K562 (cell line): ENCODE measurements around the gene ARL14. TPM values are rescaled to one million over a fixed set of nuclear protein-coding genes. Genes with fewer than 3 reads are reported as not detected.

Source experiments
- ATAC-seq: fragments of 200-7000 bp; cut with Tn5 transposase; 3 replicates; pipeline ENCODE4 v1.9.1; 2020; ENCODE audit warnings: moderate library complexity
- BruUV-seq: library from RNA; stranded (reverse); fragments of 400-500 nt; replicated peaks from 2 replicates; lab custom pipeline; 2021; lab: Mats Ljungman, UMichigan
- CTCF ChIA-PET: fragments of 300-600 bp; formaldehyde crosslinking; extraction: SDS; loops from one replicate; lab custom pipeline; 2021; ENCODE audit warnings: low intra/inter-chr PET ratio; lab: Yijun Ruan, JAX
- POLR2A ChIA-PET: fragments of 300-600, 350-650 bp; sonication (Branson Sonifier 250); formaldehyde crosslinking; extraction: SDS; loops from one replicate; lab custom pipeline; 2021; ENCODE audit warnings: antibody characterized with exemption, inconsistent platforms; lab: Yijun Ruan, JAX
- DNase-seq, 4 experiments: peaks; one replicate each; pipeline versions ENCODE4 v3.0.0 to v3.0.0-alpha.2; 2011 to 2018; ENCODE audit warnings: low spot score in 3 of 4, mixed read lengths in 3 of 4; ENCODE audit errors: extremely low read depth in 1 of 4
- FAIRE-seq: peaks from 2 replicates; lab custom pipeline; 2011; peaks lifted over from hg19 to GRCh38; lab: Jason Lieb, UNC
- H2AFZ ChIP-seq: 2 replicates; pipeline ENCODE4 v1.6.0; 2011; ENCODE audit warnings: low read depth, low read length, control low read depth, inconsistent platforms
- H3K27ac ChIP-seq: fragments of 200-600 bp; 3 replicates; pipeline ENCODE4 v1.8.0; 2011; ENCODE audit warnings: low read depth, mild to moderate bottlenecking, control low read depth, inconsistent platforms, low read length, moderate library complexity, mixed read lengths; ENCODE audit errors: extremely low read depth
- H3K27me3 ChIP-seq, 2 experiments: fragments of 300-600 bp in 1 of 2; 2 replicates in 1 of 2; 3 replicates in 1 of 2; pipeline versions ENCODE4 v1.6.0 to v1.8.0; 2011; ENCODE audit warnings: inconsistent platforms in 2 of 2, low read length in 2 of 2, mild to moderate bottlenecking in 1 of 2, mixed read lengths in 1 of 2, moderate library complexity in 1 of 2; ENCODE audit not compliant: control insufficient read depth in 2 of 2, insufficient read depth in 2 of 2
- H3K36me3 ChIP-seq: fragments of 300-600 bp; 3 replicates; pipeline ENCODE4 v1.8.0; 2011; ENCODE audit warnings: mild to moderate bottlenecking, low read length, inconsistent platforms; ENCODE audit not compliant: control insufficient read depth, insufficient read depth
- H3K4me1 ChIP-seq, 2 experiments: fragments of 200-600 bp in 1 of 2; replicated peaks in 1 of 2; 2 replicates in 1 of 2; 3 replicates in 1 of 2; pipeline versions ENCODE4 v1.5.1 to v1.8.0; 2011; ENCODE audit warnings: inconsistent platforms in 2 of 2, low read length in 2 of 2, mild to moderate bottlenecking in 1 of 2, mixed read lengths in 1 of 2, moderate library complexity in 1 of 2; ENCODE audit not compliant: control insufficient read depth in 2 of 2, insufficient read depth in 2 of 2
- H3K4me2 ChIP-seq: 2 replicates; pipeline ENCODE4 v1.6.1; 2011; ENCODE audit warnings: low read length, control low read depth, inconsistent platforms, mixed read lengths; ENCODE audit not compliant: insufficient read depth
- H3K4me3 ChIP-seq: fragments of 200-600 bp; sonication (generic), shearing (Covaris generic); 2 replicates; pipeline ENCODE4 v1.5.1; 2016; ENCODE audit warnings: control low read depth, inconsistent platforms
- H3K79me2 ChIP-seq: fragments of 200-600 bp; 3 replicates; pipeline ENCODE4 v1.8.0; 2011; ENCODE audit warnings: low read length, inconsistent platforms; ENCODE audit not compliant: control insufficient read depth, insufficient read depth
- H3K9ac ChIP-seq, 2 experiments: 2 replicates each; pipeline versions ENCODE4 v1.6.0 to v1.6.1; 2011; ENCODE audit warnings: low read depth in 2 of 2, low read length in 2 of 2, control low read depth in 1 of 2, inconsistent platforms in 1 of 2, mild to moderate bottlenecking in 1 of 2, mixed read lengths in 1 of 2; ENCODE audit not compliant: insufficient read depth in 1 of 2
- H3K9me1 ChIP-seq: one replicate; pipeline ENCODE4 v1.6.0; 2011; ENCODE audit warnings: inconsistent platforms, mild to moderate bottlenecking, low read length, moderate library complexity; ENCODE audit not compliant: control insufficient read depth, insufficient read depth
- H3K9me3 ChIP-seq: replicated peaks from 2 replicates; pipeline ENCODE4 v1.5.1; 2011; ENCODE audit warnings: low read depth, low read length, inconsistent platforms; ENCODE audit not compliant: control insufficient read depth, insufficient read depth
- H4K20me1 ChIP-seq: replicated peaks from 2 replicates; pipeline ENCODE4 v1.6.1; 2011; ENCODE audit warnings: low read length, inconsistent platforms, mixed read lengths; ENCODE audit not compliant: control insufficient read depth, insufficient read depth
- CTCF ChIP-seq, 3 experiments: IDR thresholded peaks in 2 of 3; conservative IDR thresholded peaks in 1 of 3; 2 replicates each; pipeline ENCODE4 v1.5.1; 2011 to 2012; ENCODE audit warnings: low read length in 3 of 3, mild to moderate bottlenecking in 3 of 3, control low read depth in 2 of 3, improper control_type of control experiment in 1 of 3, inconsistent platforms in 1 of 3, low read depth in 1 of 3, mixed read lengths in 1 of 3, moderate library complexity in 1 of 3; ENCODE audit not compliant: insufficient read depth in 2 of 3
- HDAC3 ChIP-seq: fragments of 450-650 bp; IDR thresholded peaks from 2 replicates; pipeline ENCODE4 v1.6.1; 2018; ENCODE audit warnings: borderline replicate concordance, mild to moderate bottlenecking, moderate library complexity; ENCODE audit not compliant: partially characterized antibody
- IRF2 ChIP-seq: sonication (generic); formaldehyde crosslinking; IDR thresholded peaks from 2 replicates; pipeline ENCODE4 v1.8.1; 2022; ENCODE audit warnings: mild to moderate bottlenecking, missing genetic modification reagents
- MIER1 ChIP-seq: fragments of 450-650 bp; IDR thresholded peaks from 2 replicates; pipeline ENCODE4 v1.6.1; 2016; ENCODE audit warnings: antibody characterized with exemption, mild to moderate bottlenecking, low read depth
- NFE2 ChIP-seq: IDR thresholded peaks from 2 replicates; pipeline ENCODE4 v1.6.1; 2014; ENCODE audit warnings: antibody characterized with exemption, low read depth
- RAD21 ChIP-seq, 2 experiments: fragments of 250-450 bp in 1 of 2; fragments of 450-650 bp in 1 of 2; sonication (Bioruptor Pico) in 1 of 2; formaldehyde crosslinking in 1 of 2; IDR thresholded peaks in 1 of 2; conservative IDR thresholded peaks in 1 of 2; 2 replicates each; pipeline versions ENCODE4 v1.4.0 to v1.8.0; 2020 to 2022; ENCODE audit warnings: mild to moderate bottlenecking in 2 of 2, moderate library complexity in 1 of 2
- REST ChIP-seq, 2 experiments: fragments of 450-650 bp; formaldehyde crosslinking in 1 of 2; IDR thresholded peaks; 2 replicates each; pipeline versions ENCODE4 v1.4.0 to v1.6.1; 2014 to 2020; ENCODE audit warnings: mild to moderate bottlenecking in 2 of 2, borderline replicate concordance in 1 of 2, low read depth in 1 of 2
- SMC3 ChIP-seq: conservative IDR thresholded peaks from 2 replicates; pipeline ENCODE4 v1.6.1; 2011; ENCODE audit warnings: low read depth, low read length, improper control_type of control experiment; ENCODE audit not compliant: insufficient read depth
- XRCC5 ChIP-seq: fragments of 200-400 bp; formaldehyde crosslinking; IDR thresholded peaks from 2 replicates; pipeline ENCODE4 v1.6.1; 2017; ENCODE audit warnings: low read depth, mild to moderate bottlenecking, low read length
- ZNF444 ChIP-seq: fragments of 250-450 bp; sonication (Bioruptor Pico); IDR thresholded peaks from 2 replicates; pipeline ENCODE4 v1.4.0; 2020; ENCODE audit warnings: mild to moderate bottlenecking, moderate library complexity
- WGBS: fragments of 100-300 bp; shearing (Covaris generic); methylation state at CpG from one replicate; pipeline ENCODE4 v1.1.6; 2016; ENCODE audit warnings: low coverage, mixed read lengths; ENCODE audit not compliant: insufficient coverage; ENCODE audit errors: missing lambda C conversion rate; 5-methylcytosine and 5-hydroxymethylcytosine counted together
- in situ Hi-C: fragments of 300-500 bp; cut with MboI; formaldehyde crosslinking; loops from 4 replicates; pipeline ENCODE4 v1.15.0; 2018; ENCODE audit warnings: inconsistent platforms, mixed read lengths
- intact Hi-C: fragments of 100-400 bp; cut with micrococcal nuclease; formaldehyde crosslinking; loops from 2 replicates; pipeline ENCODE4 v1.14.2; 2022
- polyA plus RNA-seq, 8 experiments: library from polyadenylated mRNA; depleted of rRNA in 4 of 8; stranded (reverse) in 5 of 8; unstranded in 3 of 8; fragments of >200 nt; fragmentation: Nextera tagmentation in 2 of 8; fragmentation: Illumina TruSeq in 1 of 8; extraction: Ambion mirVana in 2 of 8; extraction: Trizol in 1 of 8; gene quantifications; 2 replicates each; pipeline versions ENCODE4 v1.2.1 to v1.2.3, GENCODE V29; 2011 to 2014; ENCODE audit warnings: inconsistent platforms in 1 of 8, missing spikeins in 1 of 8
- total RNA-seq, 7 experiments: library from RNA; depleted of rRNA in 6 of 7; stranded (reverse); fragments of >200 nt in 6 of 7; fragmentation: Illumina TruSeq in 2 of 7; extraction: Trizol in 2 of 7; gene quantifications; 2 replicates each; pipeline versions ENCODE4 v1.2.1 to v1.2.3, GENCODE V29; 2011 to 2021; ENCODE audit warnings: low replicate concordance in 1 of 7

Gene ARL14
- total and polyA plus RNA-seq, 9 of the 15 experiments (the other 6 are each of a cell fraction or from before 2014, with no cell fraction given), result not detected

GRCh38 chr3:160686955-160687535 is 10.1 kb downstream of the ARL14 start:
- Histone ChIP-seq H3K9me1 (no peaks in the 10 kb centered on the region), H3K27me3 (no peaks in the 10 kb centered on the region), H3K4me3 (no peak overlapping the region), H3K9ac (no peak overlapping the region), H2AFZ (no peak overlapping the region), H3K79me2 (no peaks in the 10 kb centered on the region), H3K4me1 (no peaks in the 10 kb centered on the region), H3K4me2 (no peak overlapping the region), H3K27ac (no peak overlapping the region), H4K20me1 (no peaks in the 10 kb centered on the region), H3K9me3 (no peaks in the 10 kb centered on the region)
- FAIRE-seq (peak; percentile 19), DNase-seq (peak in 3 of 4 experiments; percentile 14 to 23 (median 15))
- POLR2A ChIA-PET, result interaction anchor here (0.5 kb wide), 1 partner anchor 1661 kb away, joined by 3 read pairs; no protein-coding TSS in a partner anchor
- WGBS, result 0% methylated on average over 6 of the region's 6 CpGs
- CTCF ChIA-PET, result interaction anchor here (1.6 kb wide), 1 partner anchor 255 kb away, joined by 8 read pairs; no protein-coding TSS in a partner anchor
- in situ Hi-C loops, result loop anchor here (10.0 kb wide), 1 partner anchor 718 kb away; no protein-coding TSS in a partner anchor
- intact Hi-C loops, result loop anchor here (1.0 kb wide), 1 partner anchor 255 kb away; no protein-coding TSS in a partner anchor
- no TSS peak for BruUV-seq
- TF ChIP-seq XRCC5 (no peak), NFE2 (no peak), CTCF (IDR thresholded peaks at IDR 0.05 in 2 of 3, conservative IDR thresholded peaks at IDR 0.05 in 1 of 3; ENCODE audit: insufficient read depth in 2 of 3, low read depth in 1 of 3, low read length in 3 of 3) (peak in 1 of 3 experiments; percentile 47; a peak in 2 of 6 replicates), HDAC3 (no peak), REST (IDR thresholded peaks at IDR 0.05; ENCODE audit: borderline replicate concordance) (peak; percentile 21; the same call in 1 of the 2 replicates), REST (CRISPR knock-in tag; IDR thresholded peaks at IDR 0.05; ENCODE audit: low read depth) (no peak), IRF2 (no peak), SMC3 (0 out of 2 replicates have a peak, but pooled peaks have one; percentile 10), RAD21 (CRISPR knock-in tag; conservative IDR thresholded peaks at IDR 0.05 in 1 of 2, IDR thresholded peaks at IDR 0.05 in 1 of 2) (peak; percentile 32 to 51), MIER1 (no peak), ZNF444 (CRISPR knock-in tag) (no peak)
- TF ChIP-seq, all 486 proteins: peak for 4
- ATAC-seq, result peak; percentile 60; the same call in 2 of the 3 replicates
- no peaks in the 10 kb centered on the region for H3K36me3 ChIP-seq
